ENCODE data around the gene ACD. TPM values are rescaled to one million over a fixed set of nuclear protein-coding genes. Genes with fewer than 3 reads are reported as not detected.

The ACD gene
- total RNA-seq (2011; cell fraction: chromatin; rRNA removed; ENCODE audit: low replicate concordance), result 27.7 and 92.8 TPM in 2 replicates
- total RNA-seq (2011; cell fraction: nucleolus; rRNA removed), result 78.5 and 91.1 TPM in 2 replicates
- 47.1 and 51.1 TPM in 2 replicates for total RNA-seq (2011; cell fraction: nucleoplasm; rRNA removed)
- total RNA-seq (2014; rRNA removed) (34.9 and 46.5 TPM in 2 replicates), total RNA-seq (2014; rRNA removed; fragmentation: Illumina TruSeq; extraction: Trizol) (6.1 and 9.0 TPM in 2 replicates), total RNA-seq (2015; rRNA removed; fragmentation: Illumina TruSeq; extraction: Trizol) (18.5 and 19.7 TPM in 2 replicates), total RNA-seq (2021) (44.9 and 47.4 TPM in 2 replicates), polyA plus RNA-seq (2011; rRNA removed) (19.2 and 33.4 TPM in 2 replicates), polyA plus RNA-seq (2014; fragmentation: Illumina TruSeq; extraction: Trizol) (25.8 and 34.6 TPM in 2 replicates), polyA plus RNA-seq (2014; fragmentation: Nextera tagmentation; extraction: Ambion mirVana) (1 to 10 TPM; 4.2 to 4.5 TPM), polyA plus RNA-seq (2014; rRNA removed) (36.5 and 40.0 TPM in 2 replicates), polyA minus RNA-seq (2011; rRNA and poly(A)+ RNA removed) (7.4 and 10.3 TPM in 2 replicates), Bru-seq, nascent RNA (percentile 71 among the genes with signal in this experiment), BruChase-seq, experiment 1, labeled RNA remaining after a 2-hour chase (percentile 53 among the genes with signal in this experiment), BruChase-seq, experiment 2, labeled RNA remaining after a 6-hour chase (percentile 59 among the genes with signal in this experiment)
- 30.9 and 49.1 TPM in 2 replicates for polyA plus RNA-seq (2011; cell fraction: cytosol; rRNA removed)
- polyA plus RNA-seq (2011; cell fraction: nucleus; rRNA removed), result 129 and 135 TPM in 2 replicates
- 39.1 and 47.2 TPM in 2 replicates for polyA plus RNA-seq (2012)
- polyA minus RNA-seq (2011; cell fraction: cytosol; rRNA and poly(A)+ RNA removed), result 21.4 and 34.7 TPM in 2 replicates
- 34.5 and 45.7 TPM in 2 replicates for polyA minus RNA-seq (2011; cell fraction: nucleus; rRNA and poly(A)+ RNA removed)
- long read RNA-seq, experiment 1, transcript ACD-214 (12 exons, 2,065 nt), result major isoform, 34 of 65 reads
- long read RNA-seq, experiment 1, partial matches to known transcripts, result 23 of 65 reads
- long read RNA-seq, experiment 1, other reads (novel, unspliced or antisense), result 5 of 65 reads
- long read RNA-seq, experiment 2, transcript ACD-214 (12 exons, 2,065 nt), result major isoform, 21 of 40 reads
- long read RNA-seq, experiment 2, partial matches to known transcripts, result 6 of 40 reads
- long read RNA-seq, experiment 2, other reads (novel, unspliced or antisense), result 11 of 40 reads
- long read RNA-seq, experiment 3, transcript ACD-214 (12 exons, 2,065 nt), result major isoform, 27 of 42 reads
- long read RNA-seq, experiment 3, partial matches to known transcripts, result 9 of 42 reads
- long read RNA-seq, experiment 3, other reads (novel, unspliced or antisense), result 5 of 42 reads

GRCh38 chr16:67659675-67660563 lies at the start of gene ACD:
TSS of gene ACD (minus strand) at chr16:67660260. CDS start at chr16:67660220, 40 bp downstream.
- peak within 1 kb of the TSS; percentile 99 for H2AFZ ChIP-seq (ENCODE audit: low read depth, low read length)
- peak within 1 kb of the TSS; percentile 73 to 96 for H3K9ac ChIP-seq (ENCODE audit: insufficient read depth in 1 of 2, low read depth in 2 of 2, low read length in 2 of 2)
- H4K20me1 ChIP-seq (replicated peaks; ENCODE audit: control insufficient read depth, insufficient read depth, low read length), result peaks cover 8% of the 10 kb centered on the region; the same call in 1 of the 2 replicates
- DNase-seq (ENCODE audit: extremely low read depth in 1 of 4, low spot score in 3 of 4), result peak; percentile 95 to 99 (median 97)
- peaks cover 0 to under 1% of the 10 kb centered on the region in 2 experiments; a peak in 1 of 5 replicates for H3K27me3 ChIP-seq (ENCODE audit: control insufficient read depth in 2 of 2, insufficient read depth in 2 of 2, low read length in 2 of 2)
- no peaks in the 10 kb centered on the region for H3K9me1 ChIP-seq (ENCODE audit: control insufficient read depth, insufficient read depth, low read length)
- intact Hi-C loops (cut with micrococcal nuclease) (no loop called here), in situ Hi-C loops (cut with MboI) (no loop called here)
- BruUV-seq (replicated peaks), result TSS peak; percentile 69
- POLR2A ChIA-PET, result interaction anchor here (0.6 to 1.4 kb wide), 12 partner anchors 11 to 1017 kb away, joined by 3 to 8 read pairs (median 4); partner anchors contain the start of genes CTCF and RIPOR1
- H3K79me2 ChIP-seq (ENCODE audit: control insufficient read depth, insufficient read depth, low read length), result peaks cover 14% of the 10 kb centered on the region
- peak within 1 kb of the TSS; percentile 58 for H3K4me3 ChIP-seq
- peak within 1 kb of the TSS; percentile 69 for H3K27ac ChIP-seq (ENCODE audit: extremely low read depth, low read depth, low read length)
- H3K36me3 ChIP-seq (ENCODE audit: control insufficient read depth, insufficient read depth, low read length), result peaks cover 23% of the 10 kb centered on the region
- FAIRE-seq, result no peak
- no peaks in the 10 kb centered on the region for H3K9me3 ChIP-seq (replicated peaks; ENCODE audit: control insufficient read depth, insufficient read depth, low read depth, low read length)
- H3K4me1 ChIP-seq (replicated peaks in 1 of 2; ENCODE audit: control insufficient read depth in 2 of 2, insufficient read depth in 2 of 2, low read length in 2 of 2), result peaks cover 4 to 56% of the 10 kb centered on the region in 2 experiments; a peak in 4 of 5 replicates
- peak within 1 kb of the TSS; percentile 99 for H3K4me2 ChIP-seq (ENCODE audit: insufficient read depth, low read length)
- CTCF ChIA-PET (ENCODE audit: low intra/inter-chr PET ratio), result no interaction called here
- peak; percentile 87 for ATAC-seq
- WGBS (ENCODE audit: insufficient coverage, low coverage, missing lambda C conversion rate), result 1% methylated on average over 70 of the region's 83 CpGs
- TF ChIP-seq IRF2 (CRISPR knock-in tag; IDR thresholded peaks at IDR 0.05) (no peak), ZNF354B (CRISPR knock-in tag; IDR thresholded peaks at IDR 0.05) (no peak), SAP30 (IDR thresholded peaks at IDR 0.05; ENCODE audit: borderline replicate concordance, insufficient read depth, low read depth, low read length, poor library complexity, severe bottlenecking) (peak; percentile 72), CHAMP1 (IDR thresholded peaks at IDR 0.05) (no peak), ZNF253 (CRISPR knock-in tag; conservative IDR thresholded peaks at IDR 0.05) (no peak), ARID2 (IDR thresholded peaks at IDR 0.05) (no peak), ETV6 (IDR thresholded peaks at IDR 0.05; ENCODE audit: borderline replicate concordance in 1 of 2, low read depth in 2 of 2, low read length in 1 of 2) (no peak), ETV6 (CRISPR knock-in tag; IDR thresholded peaks at IDR 0.05; ENCODE audit: borderline replicate concordance) (no peak), TFAP4 (CRISPR knock-in tag; IDR thresholded peaks at IDR 0.05; ENCODE audit: borderline replicate concordance) (peak; percentile 2; the same call in 1 of the 2 replicates), SMAD2 (IDR thresholded peaks at IDR 0.05; ENCODE audit: low read depth, low read length) (no peak)

Data from K562 (cell line).